ENCODE results near the gene POLR1G. TPM values are rescaled to one million over a fixed set of nuclear protein-coding genes. Genes with fewer than 3 reads are reported as not detected.

The POLR1G gene
- total RNA-seq (1 to 10 TPM; 2.6 to 4.3 (median 3.1) TPM), polyA plus RNA-seq (1 to 10 TPM; 2.1 to 4.3 (median 2.5) TPM)
- long read RNA-seq, donor 1, partial matches to known transcripts, result 0 of 2 reads
- long read RNA-seq, donor 1, other reads (novel, unspliced or antisense), result 0 of 2 reads
- long read RNA-seq, donor 2, partial matches to known transcripts, result 10 of 30 reads
- long read RNA-seq, donor 2, other reads (novel, unspliced or antisense), result 20 of 30 reads

- TF ChIP-seq POLR2A (IDR thresholded peaks at IDR 0.05) (peak in 1 of 3 donors; percentile 57), POLR2AphosphoS5 (IDR thresholded peaks at IDR 0.05) (peak; percentile 76 to 87 (median 79)), CTCF (IDR thresholded peaks at IDR 0.05 in 8 of 11, conservative IDR thresholded peaks at IDR 0.05 in 3 of 11) (peak in 1 of 11 experiments; percentile 19)
- intact Hi-C loops (cut with DNase I; ENCODE audit: low total_unique reads), result no loop called here
- WGBS, 5 donors, result 0 to 1% (median 0%) methylated on average over 49 to 51 of the region's 51 CpGs
Observed at GRCh38 chr19:45406226-45407090, at the start of gene POLR1G. Gene POLR1G (plus strand): TSS chr19:45406644. CDS start chr19:45406697, 53 bp downstream.

GRCh38 chr19:45356760-45357444, 49.5 kb upstream of the POLR1G start:
- no peak for DNase-seq
- Histone ChIP-seq H3K27ac (no peak overlapping the region), H3K36me3 (peaks cover 0 to 100% (median 28%) of the 10 kb centered on the region in 6 donors), H3K4me3 (no peak overlapping the region), H3K4me1 (no peaks in the 10 kb centered on the region), H3K27me3 (replicated peaks in 1 of 7) (no peaks in the 10 kb centered on the region), H3K9me3 (no peaks in the 10 kb centered on the region)
- TF ChIP-seq CTCF (IDR thresholded peaks at IDR 0.05 in 8 of 11, conservative IDR thresholded peaks at IDR 0.05 in 3 of 11) (no peak), POLR2A (IDR thresholded peaks at IDR 0.05) (no peak), POLR2AphosphoS5 (IDR thresholded peaks at IDR 0.05) (no peak)
- WGBS, 5 donors, result 90 to 95% (median 94%) methylated on average over 18 to 20 of the region's 20 CpGs
- intact Hi-C loops (cut with DNase I; ENCODE audit: low total_unique reads), result no loop called here

More at GRCh38 chr19:45406226-45407090, at the start of gene POLR1G:
- peak within 1 kb of the TSS; percentile 74 to 89 (median 82) for H3K4me3 ChIP-seq
- H3K9me3 ChIP-seq, result no peaks in the 10 kb centered on the region
- H3K27ac ChIP-seq, result peak within 1 kb of the TSS; percentile 78 to 96 (median 91)
- H3K27me3 ChIP-seq (replicated peaks in 1 of 7), result peaks cover 0 to 38% (median 10%) of the 10 kb centered on the region in 7 donors
- peak; percentile 94 for DNase-seq
- H3K4me1 ChIP-seq, result peaks cover 22 to 86% (median 60%) of the 10 kb centered on the region in 6 donors
- H3K36me3 ChIP-seq, result peaks cover 0 to 17% (median 0%) of the 10 kb centered on the region in 6 donors

- Histone ChIP-seq H3K27ac (no peak overlapping the region), H3K9me3 (no peaks in the 10 kb centered on the region), H3K4me1 (no peaks in the 10 kb centered on the region), H3K36me3 (peaks cover 0 to 100% (median 25%) of the 10 kb centered on the region in 6 donors), H3K4me3 (no peak overlapping the region), H3K27me3 (replicated peaks in 1 of 7) (no peaks in the 10 kb centered on the region)
- intact Hi-C loops (cut with DNase I; ENCODE audit: low total_unique reads), result no loop called here
- TF ChIP-seq POLR2AphosphoS5 (IDR thresholded peaks at IDR 0.05) (no peak), CTCF (IDR thresholded peaks at IDR 0.05 in 8 of 11, conservative IDR thresholded peaks at IDR 0.05 in 3 of 11) (no peak), POLR2A (IDR thresholded peaks at IDR 0.05) (no peak)
- no peak for DNase-seq
- 89 to 98% (median 94%) methylated on average over 11 of the region's 11 CpGs for WGBS, 5 donors
Observed at GRCh38 chr19:45357445-45357783, 49.0 kb upstream of the POLR1G start.

Measured in spleen (tissue), 13 donors.